ENCODE measurements around the gene ZNF521.

DNA sequence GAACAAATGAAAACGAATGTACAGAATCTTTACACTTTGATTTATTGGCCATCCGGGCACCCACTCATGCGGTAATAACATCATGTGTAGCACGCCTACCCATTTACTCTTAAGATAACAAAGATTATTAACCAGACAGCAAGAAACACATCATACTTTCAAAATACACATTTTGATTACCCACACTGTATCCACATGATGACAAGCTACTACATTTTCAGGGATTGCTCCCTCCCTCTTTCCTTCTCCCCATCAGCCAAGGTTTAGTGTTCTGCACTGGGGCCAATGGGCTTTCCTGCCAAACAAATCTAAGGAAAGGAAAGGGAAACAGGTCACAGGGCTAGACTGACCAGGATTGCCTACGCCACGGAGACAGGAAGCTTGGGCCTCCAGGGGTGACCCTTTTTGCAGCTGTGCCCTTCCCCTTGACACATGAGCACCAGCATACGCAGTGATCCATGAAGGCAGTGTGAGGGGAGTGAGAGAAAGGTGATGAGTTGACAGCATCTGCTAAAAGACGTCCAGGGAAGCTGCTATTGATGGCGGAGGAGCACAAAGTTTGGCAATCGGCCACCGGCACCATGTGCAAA, 76.5 kb downstream of the ZNF521 start:
- TF ChIP-seq, protein P1, sequence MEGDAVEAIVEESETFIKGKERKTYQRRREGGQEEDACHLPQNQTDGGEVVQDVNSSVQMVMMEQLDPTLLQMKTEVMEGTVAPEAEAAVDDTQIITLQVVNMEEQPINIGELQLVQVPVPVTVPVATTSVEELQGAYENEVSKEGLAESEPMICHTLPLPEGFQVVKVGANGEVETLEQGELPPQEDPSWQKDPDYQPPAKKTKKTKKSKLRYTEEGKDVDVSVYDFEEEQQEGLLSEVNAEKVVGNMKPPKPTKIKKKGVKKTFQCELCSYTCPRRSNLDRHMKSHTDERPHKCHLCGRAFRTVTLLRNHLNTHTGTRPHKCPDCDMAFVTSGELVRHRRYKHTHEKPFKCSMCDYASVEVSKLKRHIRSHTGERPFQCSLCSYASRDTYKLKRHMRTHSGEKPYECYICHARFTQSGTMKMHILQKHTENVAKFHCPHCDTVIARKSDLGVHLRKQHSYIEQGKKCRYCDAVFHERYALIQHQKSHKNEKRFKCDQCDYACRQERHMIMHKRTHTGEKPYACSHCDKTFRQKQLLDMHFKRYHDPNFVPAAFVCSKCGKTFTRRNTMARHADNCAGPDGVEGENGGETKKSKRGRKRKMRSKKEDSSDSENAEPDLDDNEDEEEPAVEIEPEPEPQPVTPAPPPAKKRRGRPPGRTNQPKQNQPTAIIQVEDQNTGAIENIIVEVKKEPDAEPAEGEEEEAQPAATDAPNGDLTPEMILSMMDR (IDR thresholded peaks at IDR 0.05): no peak
- TF ChIP-seq POLR2A (IDR thresholded peaks at IDR 0.05): no peak
- no peak for TF ChIP-seq EP300 (IDR thresholded peaks at IDR 0.05)
- TF ChIP-seq POLR2AphosphoS5 (IDR thresholded peaks at IDR 0.05): no peak

Measured in upper lobe of left lung (tissue), 4 donors.